ENCODE results near the gene MRPL58.
A peak's percentile ranks its signal among the peaks of the same experiment; 100 is the strongest.
"Not testable (repeated sequence)": the region's sequence is repeated elsewhere in the genome, so short reads cannot be mapped to it uniquely, and the experiment has no call there.

MRPL58 gene

GRCh38 chr17:74987418-74987908, 25.0 kb upstream of the MRPL58 start, which contains the start of gene CDR2L:
Gene CDR2L, plus strand, starts transcription at chr17:74987632. Its CDS starts 412 bp downstream, at chr17:74988044.
- peak; percentile 83 for DNase-seq (ENCODE audit: low read depth)

DNA sequence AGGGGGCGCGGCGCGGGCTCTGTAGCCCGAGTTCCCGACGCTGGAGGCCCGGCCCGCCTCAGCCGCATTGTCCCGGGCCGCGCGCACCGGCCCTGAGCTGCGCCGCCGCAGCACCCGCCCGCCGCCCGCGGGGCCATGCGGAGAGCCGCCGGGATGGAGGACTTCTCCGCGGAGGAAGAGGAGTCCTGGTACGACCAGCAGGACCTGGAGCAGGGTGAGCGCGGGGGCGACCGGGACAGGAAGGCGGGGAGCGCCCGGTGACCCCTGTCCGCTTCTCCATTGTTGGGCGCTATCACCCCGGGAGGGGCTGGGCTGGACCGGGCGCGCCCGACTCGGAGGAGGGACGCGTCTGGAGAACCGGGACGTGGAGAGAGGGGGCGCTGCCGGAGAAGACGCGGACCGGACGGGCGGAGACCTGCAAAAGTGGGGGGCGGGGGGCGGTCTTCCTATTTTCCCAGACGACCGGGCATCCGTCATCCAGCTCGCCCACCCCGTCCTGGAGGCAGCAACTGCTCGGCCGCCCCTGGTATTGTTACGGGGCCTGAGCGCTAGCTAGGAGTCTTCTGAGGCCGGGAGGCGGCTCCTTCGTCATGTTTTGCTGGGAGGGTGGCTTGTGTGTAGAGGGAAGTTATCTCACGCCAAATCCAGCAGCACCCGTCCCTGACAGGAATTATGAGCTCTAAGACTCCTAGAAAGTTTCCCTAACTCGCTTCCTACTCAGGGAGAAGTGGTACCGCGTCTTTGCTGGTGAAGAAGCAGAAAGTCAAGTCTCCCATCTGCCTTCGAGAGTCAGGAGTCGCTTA, 24.4 kb upstream of the MRPL58 start:
- DNase-seq (ENCODE audit: low read depth), result no peak

DNA sequence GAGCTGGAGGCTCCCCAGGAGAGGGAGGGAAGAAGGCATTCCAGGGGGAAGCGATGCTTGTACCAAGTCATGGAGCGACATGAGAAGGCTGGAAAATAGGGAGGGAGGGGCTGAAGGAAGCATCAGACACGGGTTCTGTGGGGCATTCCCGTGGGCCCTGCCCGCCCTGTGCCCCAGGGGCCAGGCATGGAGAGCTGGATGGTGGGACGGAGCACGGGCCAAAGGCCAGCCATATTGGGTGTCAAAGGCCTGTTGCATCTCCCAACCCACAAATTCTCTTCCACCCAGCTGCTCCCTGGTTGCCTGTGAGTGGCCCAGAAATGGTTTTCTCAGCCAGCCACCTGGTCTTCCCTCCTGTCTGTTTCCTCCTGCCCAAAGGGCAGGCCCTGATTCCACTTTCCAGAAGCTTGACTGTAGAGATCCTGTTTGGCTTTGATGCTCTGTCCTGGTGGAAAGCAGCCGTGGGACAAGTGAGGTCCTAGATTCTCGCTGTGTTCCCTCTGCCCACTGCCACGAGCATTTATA, 21.8 kb upstream of the MRPL58 start:
- no peak for DNase-seq (ENCODE audit: low read depth)

DNA sequence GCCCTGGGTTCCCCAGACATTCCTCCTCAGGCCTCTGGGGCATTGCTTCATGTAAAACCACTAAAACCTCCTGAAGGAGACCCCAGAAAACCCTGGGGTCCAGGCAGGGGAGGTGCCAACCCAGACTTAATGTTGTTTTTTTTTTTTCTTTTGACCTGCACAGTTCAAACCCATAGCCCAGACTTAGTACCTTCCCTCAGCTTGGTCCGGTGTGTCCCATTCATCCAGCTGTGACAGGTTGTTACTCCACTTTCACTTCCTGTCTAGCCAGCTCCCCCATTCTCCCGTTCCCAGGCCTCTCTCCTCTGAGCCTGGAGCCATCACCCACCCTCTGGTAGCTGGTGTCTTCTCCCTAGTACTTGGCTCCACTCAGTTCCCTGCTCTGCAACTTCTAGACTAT, 20.2 kb upstream of the MRPL58 start:
- DNase-seq (ENCODE audit: low read depth), result no peak

GRCh38 chr17:74994440-74994839, 18.0 kb upstream of the MRPL58 start:
- no peak for DNase-seq (ENCODE audit: low read depth)

- DNase-seq (ENCODE audit: low read depth), result no peak
Measured at GRCh38 chr17:74995847-74996246, 16.6 kb upstream of the MRPL58 start.

DNA sequence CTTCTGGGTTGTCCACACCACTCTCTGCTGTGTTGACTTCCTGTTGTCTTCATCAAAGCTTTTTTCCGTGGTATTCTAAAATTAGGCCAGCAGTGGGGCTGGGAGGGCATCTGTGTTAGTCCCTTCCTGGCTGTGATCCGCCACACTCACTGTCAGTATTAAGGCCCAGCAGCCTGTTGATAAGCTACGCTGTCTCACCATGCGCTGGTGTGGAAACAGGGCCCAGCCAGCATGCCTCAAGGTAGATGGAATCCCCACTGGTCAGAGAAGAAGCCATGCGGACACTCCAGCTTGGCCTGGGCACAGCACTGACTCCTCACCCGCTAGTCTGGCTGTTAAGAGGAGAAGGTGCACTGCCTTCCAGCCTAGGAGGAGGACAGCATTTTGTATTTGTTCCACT, 13.7 kb upstream of the MRPL58 start:
- DNase-seq (ENCODE audit: low read depth), result no peak

- DNase-seq (ENCODE audit: low read depth), result no peak
Measured at GRCh38 chr17:74999523-74999922, 12.9 kb upstream of the MRPL58 start.

GRCh38 chr17:75001915-75002843, 10.3 kb upstream of the MRPL58 start:
- no peak for DNase-seq (ENCODE audit: low read depth)

- no peak for DNase-seq (ENCODE audit: low read depth)
Measured at GRCh38 chr17:75003070-75003956, 9.2 kb upstream of the MRPL58 start.

DNA sequence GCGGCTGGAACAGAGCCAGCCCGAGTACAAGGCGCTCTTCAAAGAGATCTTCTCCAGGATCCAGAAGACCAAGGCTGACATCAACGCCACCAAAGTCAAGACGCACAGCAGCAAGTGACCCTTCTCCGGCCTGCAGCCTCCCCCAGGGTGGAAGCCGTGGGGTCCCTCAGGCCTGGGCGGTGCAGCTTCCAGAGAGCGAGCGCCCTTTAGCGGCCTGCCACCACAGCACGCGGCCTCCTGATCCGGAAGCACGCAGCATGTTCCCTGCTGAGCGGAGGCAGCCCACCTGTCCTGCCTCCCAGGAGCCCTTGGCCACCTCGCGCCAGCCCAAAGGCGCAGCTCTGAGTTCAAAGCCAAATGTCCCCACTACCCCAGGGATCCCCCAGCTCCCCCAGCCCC, 8.5 kb upstream of the MRPL58 start:
- DNase-seq (ENCODE audit: low read depth), result no peak

- DNase-seq (ENCODE audit: low read depth), result no peak
Measured at GRCh38 chr17:75004371-75004770, 8.1 kb upstream of the MRPL58 start.

- no peak for DNase-seq (ENCODE audit: low read depth)
Measured at GRCh38 chr17:75005291-75005690, 7.2 kb upstream of the MRPL58 start.

GRCh38 chr17:75006084-75006483, 6.4 kb upstream of the MRPL58 start:
- not testable (repeated sequence) for DNase-seq (ENCODE audit: low read depth)

- no peak for DNase-seq (ENCODE audit: low read depth)
Measured at GRCh38 chr17:75006653-75007052, 5.8 kb upstream of the MRPL58 start.

GRCh38 chr17:75008373-75008772, 4.1 kb upstream of the MRPL58 start:
- DNase-seq (ENCODE audit: low read depth), result no peak

GRCh38 chr17:75009139-75009724, 3.2 kb upstream of the MRPL58 start:
- DNase-seq (ENCODE audit: low read depth), result no peak

DNA sequence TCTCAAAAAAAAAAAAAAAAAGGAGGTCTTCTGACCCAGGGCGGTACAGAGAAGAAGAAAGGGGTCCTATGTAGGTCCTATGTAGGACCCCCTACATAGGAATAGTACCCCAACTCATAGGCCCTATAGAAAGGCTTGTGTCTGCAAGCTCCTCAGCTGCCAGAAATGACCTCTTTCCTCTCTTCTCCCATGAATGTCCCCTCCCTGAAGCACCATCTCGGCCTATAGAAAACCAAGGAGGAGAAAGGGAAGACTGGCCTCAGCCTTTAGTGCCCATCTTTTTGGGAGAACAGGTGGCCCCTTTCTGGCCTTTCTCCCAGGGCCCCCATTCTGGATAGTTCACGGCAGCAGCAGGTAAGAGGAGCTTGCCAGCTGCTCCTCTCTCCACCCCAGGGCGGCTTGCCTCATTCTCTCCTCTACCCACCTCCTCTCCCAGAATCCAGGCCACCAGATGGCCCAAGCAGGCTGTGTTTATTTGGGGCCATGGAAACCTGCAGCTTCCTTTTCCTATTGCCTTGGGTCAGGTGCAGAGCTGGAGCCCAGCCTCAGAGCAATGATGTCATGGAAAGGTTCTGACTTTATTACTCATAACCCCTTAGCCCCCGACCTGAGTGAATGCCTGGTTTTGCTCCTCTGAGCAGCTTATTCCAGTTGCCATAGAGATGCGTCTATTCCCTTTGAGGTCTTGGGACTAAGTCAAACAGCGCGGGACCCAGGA, 1.6 kb upstream of the MRPL58 start:
- DNase-seq (ENCODE audit: low read depth), result no peak

- no peak for DNase-seq (ENCODE audit: low read depth)
Measured at GRCh38 chr17:75011401-75012095, 922 bp upstream of the MRPL58 start.

DNA sequence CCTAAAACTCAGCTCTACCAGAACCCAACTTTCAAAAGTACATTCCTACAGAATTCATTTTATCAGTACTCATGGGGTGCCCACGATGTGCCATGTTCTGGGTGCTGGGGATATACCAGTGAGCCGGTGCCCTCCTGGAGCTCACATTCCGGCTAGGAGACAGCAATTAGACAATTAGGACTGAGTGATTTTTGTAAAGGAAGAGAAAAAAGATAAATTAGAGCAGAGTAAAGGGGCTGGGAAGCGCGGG, 449 bp upstream of the MRPL58 start:
- no peak for DNase-seq (ENCODE audit: low read depth)

All from stimulated activated CD8-positive, alpha-beta memory T cell treated with anti-CD3 and anti-CD28 coated beads, Interleukin-12 subunit alpha, Interleukin-12 subunit beta, amount 100 ng/mL, for 1 hour (primary cell).